HG03469 (cell line): ENCODE results near the gene AP2A2.
"Not testable (repeated sequence)": the region's sequence is repeated elsewhere in the genome, so short reads cannot be mapped to it uniquely, and the experiment has no call there.

ENCODE experiments used
- ATAC-seq: cut with Tn5 transposase; IDR thresholded peaks from one replicate; pipeline ENCODE4 v1.9.1; 2021; ENCODE audit warnings: mild to moderate bottlenecking, moderate library complexity, moderate number of reproducible peaks; ENCODE audit not compliant: unreplicated experiment

The AP2A2 gene

GRCh38 chr11:971731-972365, 46.2 kb downstream of the AP2A2 start:
- no peak for ATAC-seq

GRCh38 chr11:972523-973211, 47.0 kb downstream of the AP2A2 start:
- ATAC-seq: no peak

- ATAC-seq: no peak
These were observed 47.6 kb downstream of the AP2A2 start for GRCh38 chr11:973237-973636.

GRCh38 chr11:975376-975775, 49.7 kb downstream of the AP2A2 start:
- not testable (repeated sequence) for ATAC-seq

GRCh38 chr11:975827-976226, 50.2 kb downstream of the AP2A2 start:
- no peak for ATAC-seq

- no peak for ATAC-seq
These were observed 50.9 kb downstream of the AP2A2 start for GRCh38 chr11:976431-977160.

GRCh38 chr11:977830-978720, 52.4 kb downstream of the AP2A2 start:
- ATAC-seq: no peak

GRCh38 chr11:978781-979180, 53.1 kb downstream of the AP2A2 start:
- ATAC-seq: no peak

- ATAC-seq: no peak
These were observed 55.0 kb downstream of the AP2A2 start for GRCh38 chr11:980438-981357.

GRCh38 chr11:981764-982163, 56.1 kb downstream of the AP2A2 start:
- no peak for ATAC-seq

- no peak for ATAC-seq
These were observed 58.9 kb downstream of the AP2A2 start for GRCh38 chr11:984546-984945.

- no peak for ATAC-seq
These were observed 59.7 kb downstream of the AP2A2 start for GRCh38 chr11:985406-985805.

GRCh38 chr11:985848-986247, 60.2 kb downstream of the AP2A2 start:
- no peak for ATAC-seq

GRCh38 chr11:986270-986951, 60.7 kb downstream of the AP2A2 start:
- ATAC-seq: no peak

- ATAC-seq: no peak
These were observed 61.3 kb downstream of the AP2A2 start for GRCh38 chr11:986952-987305.

- ATAC-seq: no peak
These were observed 62.0 kb downstream of the AP2A2 start for GRCh38 chr11:987671-988070.

- no peak for ATAC-seq
These were observed 64.4 kb downstream of the AP2A2 start for GRCh38 chr11:990101-990500.

- no peak for ATAC-seq
These were observed 65.4 kb downstream of the AP2A2 start for GRCh38 chr11:991034-991433.

- no peak for ATAC-seq
These were observed 66.1 kb downstream of the AP2A2 start for GRCh38 chr11:991711-992307.
